HCT116 (cell line): Measurements from ENCODE around the gene NACAD. TPM values are rescaled to one million over a fixed set of nuclear protein-coding genes. Genes with fewer than 3 reads are reported as not detected.

Experiments used
- ATAC-seq: fragments of 200-7000 bp; cut with Tn5 transposase; 2 replicates; pipeline ENCODE4 v1.9.1; 2020; ENCODE audit warnings: mild to moderate bottlenecking, moderate library complexity
- BruUV-seq: library from RNA; stranded (reverse); fragments of 400-500 nt; replicated peaks from 2 replicates; lab custom pipeline; 2021; lab: Mats Ljungman, UMichigan
- CTCF ChIA-PET: fragments of 300-600 bp; sonication (Branson Sonifier 250); formaldehyde crosslinking; loops from one replicate; lab custom pipeline; 2021; ENCODE audit warnings: antibody characterized with exemption; lab: Charles Lee
- POLR2A ChIA-PET: fragments of 300-600, 350-600 bp; sonication (Branson Sonifier 250); formaldehyde crosslinking; loops from one replicate; lab custom pipeline; 2021; ENCODE audit warnings: antibody characterized with exemption; lab: Charles Lee
- RAD21 ChIA-PET, 2 experiments: fragments of 300-600 bp; sonication (Branson Sonifier 250); formaldehyde crosslinking; loops; one replicate each; lab custom pipeline; 2023; ENCODE audit warnings: low total read pairs in 2 of 2; ENCODE audit not compliant: uncharacterized antibody in 2 of 2, unreplicated experiment in 2 of 2, low non-redundant PET in 1 of 2; lab: Charles Lee
- DNase-seq: peaks from one replicate; pipeline ENCODE4 v3.0.0-alpha.2; 2010; ENCODE audit warnings: low read depth, low spot score
- H2AFZ ChIP-seq: fragments of 200-600 bp; shearing (Covaris generic), sonication (generic); 2 replicates; pipeline ENCODE4 v1.6.1; 2017; ENCODE audit warnings: low read depth, mixed run types, mixed read lengths, antibody characterized with exemption, low read length; ENCODE audit not compliant: poor library complexity, severe bottlenecking
- H3K27ac ChIP-seq: 2 replicates; pipeline ENCODE4 v1.5.1; 2012; ENCODE audit warnings: low read depth, low read length
- H3K27me3 ChIP-seq: fragments of 200-600 bp; sonication (generic); 2 replicates; pipeline ENCODE4 v1.6.1; 2016; ENCODE audit warnings: mixed run types, low read length, mixed read lengths; ENCODE audit not compliant: insufficient read depth
- H3K36me3 ChIP-seq, 2 experiments: fragments of 200-500 bp in 1 of 2; fragments of 200-600 bp in 1 of 2; sonication (Bioruptor generic) in 1 of 2; sonication (generic) in 1 of 2; 2 replicates each; pipeline versions ENCODE4 v1.5.1 to v1.6.1; 2014 to 2016; ENCODE audit warnings: low read length in 2 of 2, inconsistent platforms in 1 of 2, mixed read lengths in 1 of 2, mixed run types in 1 of 2; ENCODE audit not compliant: insufficient read depth in 2 of 2, control insufficient read depth in 1 of 2
- H3K4me1 ChIP-seq, 2 experiments: fragments of 200-600 bp in 1 of 2; sonication (generic) in 1 of 2; 2 replicates each; pipeline versions ENCODE4 v1.5.1 to v1.6.1; 2012 to 2017; ENCODE audit warnings: low read length in 2 of 2, inconsistent platforms in 1 of 2, mild to moderate bottlenecking in 1 of 2, mixed read lengths in 1 of 2, mixed run types in 1 of 2, moderate library complexity in 1 of 2; ENCODE audit not compliant: insufficient read depth in 2 of 2, control insufficient read depth in 1 of 2
- H3K4me2 ChIP-seq: fragments of 200-600 bp; sonication (generic); 2 replicates; pipeline ENCODE4 v1.6.1; 2017; ENCODE audit warnings: mixed run types, low read length, mixed read lengths
- H3K4me3 ChIP-seq, 2 experiments: fragments of 200-600 bp in 1 of 2; sonication (generic) in 1 of 2; replicated peaks in 1 of 2; 2 replicates each; pipeline ENCODE4 v1.5.1; 2011 to 2016; ENCODE audit warnings: low read length in 2 of 2, control low read depth in 1 of 2, low read depth in 1 of 2, mild to moderate bottlenecking in 1 of 2, mixed read lengths in 1 of 2, mixed run types in 1 of 2
- H3K79me2 ChIP-seq: fragments of 200-600 bp; sonication (generic); 2 replicates; pipeline ENCODE4 v1.6.1; 2017; ENCODE audit warnings: mild to moderate bottlenecking, mixed run types, low read length, moderate library complexity, mixed read lengths; ENCODE audit not compliant: insufficient read depth
- H3K9ac ChIP-seq: fragments of 200-600 bp; sonication (generic); 2 replicates; pipeline ENCODE4 v1.6.1; 2016; ENCODE audit warnings: low read length, mixed read lengths
- H3K9me2 ChIP-seq: fragments of 200-600 bp; sonication (generic), shearing (Covaris generic); 2 replicates; pipeline ENCODE4 v1.6.1; 2017; ENCODE audit warnings: mixed run types, mild to moderate bottlenecking, moderate library complexity; ENCODE audit not compliant: insufficient read depth
- H3K9me3 ChIP-seq, 2 experiments: fragments of 200-500 bp in 1 of 2; fragments of 200-600 bp in 1 of 2; sonication (Bioruptor generic) in 1 of 2; sonication (generic) in 1 of 2; 2 replicates each; pipeline ENCODE4 v1.6.1; 2014 to 2017; ENCODE audit warnings: low read length in 2 of 2, mixed read lengths in 2 of 2, inconsistent platforms in 1 of 2, low read depth in 1 of 2, mild to moderate bottlenecking in 1 of 2, mixed run types in 1 of 2, moderate library complexity in 1 of 2; ENCODE audit not compliant: control insufficient read depth in 1 of 2, insufficient read depth in 1 of 2
- H4K20me1 ChIP-seq: fragments of 200-600 bp; sonication (generic), shearing (Covaris generic); 2 replicates; pipeline ENCODE4 v1.6.1; 2017; ENCODE audit warnings: mixed run types, mild to moderate bottlenecking, moderate library complexity; ENCODE audit not compliant: insufficient read depth
- CBX3 ChIP-seq: IDR thresholded peaks from 2 replicates; pipeline ENCODE4 v1.6.1; 2012; ENCODE audit warnings: low read depth
- CEBPB ChIP-seq: IDR thresholded peaks from 2 replicates; pipeline ENCODE4 v1.6.1; 2012; ENCODE audit warnings: low read depth
- EGR1 ChIP-seq: IDR thresholded peaks from 2 replicates; pipeline ENCODE4 v1.6.1; 2012; ENCODE audit warnings: low read depth
- ELF1 ChIP-seq: IDR thresholded peaks from 2 replicates; pipeline ENCODE4 v1.6.1; 2012; ENCODE audit warnings: low read depth, borderline replicate concordance
- EZH2phosphoT487 ChIP-seq: fragments of 200-600 bp; IDR thresholded peaks from 2 replicates; pipeline ENCODE4 v1.6.1; 2018; ENCODE audit warnings: antibody characterized with exemption, borderline replicate concordance
- FOSL1 ChIP-seq: IDR thresholded peaks from 2 replicates; pipeline ENCODE4 v1.6.1; 2012; ENCODE audit warnings: low read depth
- JUND ChIP-seq: IDR thresholded peaks from 2 replicates; pipeline ENCODE4 v1.6.1; 2012
- POLR2A ChIP-seq: IDR thresholded peaks from 2 replicates; pipeline ENCODE4 v1.7.0; 2011; ENCODE audit warnings: borderline replicate concordance; ENCODE audit not compliant: insufficient read depth, insufficient read length; ENCODE audit errors: extremely low read depth
- POLR2AphosphoS5 ChIP-seq: IDR thresholded peaks from 2 replicates; pipeline ENCODE4 v1.6.1; 2011; ENCODE audit warnings: mild to moderate bottlenecking, low read depth, low read length, moderate library complexity
- RAD21 ChIP-seq: IDR thresholded peaks from 2 replicates; pipeline ENCODE4 v1.6.1; 2012; ENCODE audit warnings: low read depth, mild to moderate bottlenecking
- SIN3A ChIP-seq: IDR thresholded peaks from 2 replicates; pipeline ENCODE4 v1.6.1; 2012; ENCODE audit warnings: low read depth
- SP1 ChIP-seq: IDR thresholded peaks from 2 replicates; pipeline ENCODE4 v1.6.1; 2012; ENCODE audit warnings: low read depth
- SRF ChIP-seq: IDR thresholded peaks from 2 replicates; pipeline ENCODE4 v1.6.1; 2012; ENCODE audit warnings: low read depth
- TCF7L2 ChIP-seq: IDR thresholded peaks from 2 replicates; pipeline ENCODE4 v1.7.0; 2011; ENCODE audit warnings: borderline replicate concordance, inconsistent platforms; ENCODE audit not compliant: insufficient read depth, insufficient read length; ENCODE audit errors: extremely low read depth
- ZFX ChIP-seq: fragments of 450-650 bp; IDR thresholded peaks from 2 replicates; pipeline ENCODE4 v1.6.1; 2017
- ZNF274 ChIP-seq: fragments of 200-500 bp; sonication (Bioruptor generic); IDR thresholded peaks from 2 replicates; pipeline ENCODE4 v1.6.1; 2014; ENCODE audit warnings: mild to moderate bottlenecking, low read depth, low read length, inconsistent platforms
- intact Hi-C: fragments of 100-400 bp; cut with micrococcal nuclease; formaldehyde crosslinking; loops from 2 replicates; pipeline ENCODE4 v1.10.0; 2022
- total RNA-seq: library from RNA; stranded (reverse); gene quantifications from one replicate; pipeline ENCODE4 v1.2.1, GENCODE V29; 2021; ENCODE audit not compliant: unreplicated experiment
- TF ChIP-seq, protein P1 (sequence below): IDR thresholded peaks from 2 replicates; pipeline ENCODE4 v1.6.1; 2012
- TF ChIP-seq, protein P2 (sequence below): IDR thresholded peaks from 2 replicates; pipeline ENCODE4 v1.6.1; 2011; ENCODE audit warnings: mild to moderate bottlenecking, low read length, moderate library complexity; ENCODE audit not compliant: insufficient replicate concordance; ENCODE audit errors: extremely low read depth
- TF ChIP-seq, protein P3 (sequence below): IDR thresholded peaks from 2 replicates; pipeline ENCODE4 v1.6.1; 2012

The NACAD gene
- total RNA-seq, 1 experiment from 2014 or later: 0.05 TPM

DNA sequence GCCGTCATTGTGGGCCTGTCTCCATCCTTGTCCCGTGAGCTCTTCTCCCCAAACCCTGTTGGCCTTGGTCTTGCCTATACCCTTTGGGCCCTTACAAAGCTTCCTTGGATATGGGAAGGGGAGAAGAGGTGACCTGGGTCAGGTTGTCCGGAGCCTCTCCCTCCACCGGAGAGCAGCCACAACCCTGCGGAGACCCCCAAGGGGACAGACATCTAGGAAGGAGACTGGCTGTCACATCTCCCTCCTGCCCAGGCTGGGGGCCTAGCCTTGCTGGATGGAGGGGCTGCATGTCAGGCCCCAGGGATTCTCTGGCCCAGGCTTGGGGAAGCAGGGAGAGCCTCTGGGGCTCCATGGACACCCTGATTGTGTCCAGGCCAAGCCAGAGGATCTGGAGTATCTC lies 11.8 kb downstream of the NACAD start:
- no peaks in the 10 kb centered on the region for H3K79me2 ChIP-seq
- intact Hi-C loops: no loop called here
- no TSS peak for BruUV-seq
- H3K36me3 ChIP-seq: no peaks in the 10 kb centered on the region
- ATAC-seq (no peak), DNase-seq (no peak)
- no peak for TF ChIP-seq POLR2AphosphoS5
- TF ChIP-seq ZNF274: no peak
- no peak for TF ChIP-seq POLR2A
- no peak for TF ChIP-seq ELF1
- TF ChIP-seq CEBPB: no peak
- TF ChIP-seq JUND: no peak
- ChIA-PET CTCF (no interaction called here), RAD21 (no interaction called here), POLR2A (no interaction called here)
- H3K4me3 ChIP-seq: no peak overlapping the region
- H3K4me1 ChIP-seq: no peaks in the 10 kb centered on the region
- H2AFZ ChIP-seq: no peak overlapping the region
- no peak overlapping the region for H3K4me2 ChIP-seq
- no peaks in the 10 kb centered on the region for H3K9me2 ChIP-seq
- H4K20me1 ChIP-seq: no peaks in the 10 kb centered on the region
- H3K9ac ChIP-seq: no peak overlapping the region
- no peaks in the 10 kb centered on the region for H3K27me3 ChIP-seq
- H3K9me3 ChIP-seq: no peaks in the 10 kb centered on the region
- H3K27ac ChIP-seq: no peak overlapping the region

DNA sequence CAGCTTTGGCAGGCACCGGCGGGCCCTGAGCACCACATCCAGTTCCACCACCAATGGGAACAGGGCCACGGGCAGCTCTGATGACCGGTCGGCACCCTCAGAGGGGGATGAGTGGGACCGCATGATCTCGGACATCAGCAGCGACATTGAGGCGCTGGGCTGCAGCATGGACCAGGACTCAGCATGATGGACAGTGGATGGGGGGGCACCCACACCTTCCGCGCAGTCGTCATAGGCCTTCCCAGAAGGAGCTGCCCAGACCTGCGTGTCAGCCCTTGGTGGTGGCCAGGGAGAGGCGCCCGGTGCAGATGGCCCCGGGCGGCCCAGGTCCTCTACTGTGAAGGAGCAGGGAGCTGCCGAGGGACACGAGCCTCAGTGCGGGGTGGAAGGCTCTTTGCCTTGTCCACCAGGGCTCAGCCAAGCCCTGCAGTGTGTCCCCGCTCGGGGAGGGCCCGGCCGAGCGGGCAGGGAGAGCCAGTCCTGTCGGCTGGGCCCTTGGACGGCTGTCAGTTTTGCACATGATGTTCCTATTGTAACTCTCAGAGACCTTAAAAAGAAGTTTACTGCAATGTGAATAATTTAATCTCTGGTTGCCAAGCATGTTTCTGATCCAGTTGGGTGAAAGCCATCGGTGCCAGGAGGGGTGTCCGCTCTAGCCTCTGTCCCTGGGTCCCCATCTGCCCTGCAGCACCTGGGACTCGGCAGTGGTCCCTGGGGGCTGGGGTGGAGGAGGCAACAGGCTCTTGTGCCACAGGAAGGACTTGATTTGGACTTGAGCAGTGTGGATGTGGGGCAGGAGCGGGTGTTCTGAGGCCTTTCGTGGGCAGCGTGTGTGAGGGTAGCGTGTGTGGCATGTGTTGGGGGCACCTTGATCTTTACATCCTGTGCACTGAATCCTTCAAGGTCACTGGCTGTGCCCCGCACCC lies 12.6 kb downstream of the NACAD start:
- CTCF ChIA-PET: no interaction called here
- H3K9me2 ChIP-seq: no peaks in the 10 kb centered on the region
- POLR2A ChIA-PET: no interaction called here
- H4K20me1 ChIP-seq: no peaks in the 10 kb centered on the region
- H3K9me3 ChIP-seq: no peaks in the 10 kb centered on the region
- intact Hi-C loops: no loop called here
- H3K9ac ChIP-seq: no peak overlapping the region
- no peak for DNase-seq
- ATAC-seq: no peak
- no peaks in the 10 kb centered on the region for H3K36me3 ChIP-seq
- no peak overlapping the region for H2AFZ ChIP-seq
- H3K4me3 ChIP-seq: no peak overlapping the region
- no peaks in the 10 kb centered on the region for H3K79me2 ChIP-seq
- no peaks in the 10 kb centered on the region for H3K4me1 ChIP-seq
- BruUV-seq: no TSS peak
- TF ChIP-seq, protein P1, sequence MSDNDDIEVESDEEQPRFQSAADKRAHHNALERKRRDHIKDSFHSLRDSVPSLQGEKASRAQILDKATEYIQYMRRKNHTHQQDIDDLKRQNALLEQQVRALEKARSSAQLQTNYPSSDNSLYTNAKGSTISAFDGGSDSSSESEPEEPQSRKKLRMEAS: no peak
- TF ChIP-seq FOSL1: no peak
- no peak for TF ChIP-seq EZH2phosphoT487
- TF ChIP-seq ELF1: no peak
- no peak for TF ChIP-seq POLR2AphosphoS5
- no peak for TF ChIP-seq CEBPB
- no peak for TF ChIP-seq RAD21
- no peak for TF ChIP-seq ZFX
- TF ChIP-seq JUND: no peak
- no peak for TF ChIP-seq SP1
- no peak for TF ChIP-seq EGR1
- no peak for TF ChIP-seq TCF7L2
- TF ChIP-seq SIN3A: no peak
- TF ChIP-seq, protein P2, sequence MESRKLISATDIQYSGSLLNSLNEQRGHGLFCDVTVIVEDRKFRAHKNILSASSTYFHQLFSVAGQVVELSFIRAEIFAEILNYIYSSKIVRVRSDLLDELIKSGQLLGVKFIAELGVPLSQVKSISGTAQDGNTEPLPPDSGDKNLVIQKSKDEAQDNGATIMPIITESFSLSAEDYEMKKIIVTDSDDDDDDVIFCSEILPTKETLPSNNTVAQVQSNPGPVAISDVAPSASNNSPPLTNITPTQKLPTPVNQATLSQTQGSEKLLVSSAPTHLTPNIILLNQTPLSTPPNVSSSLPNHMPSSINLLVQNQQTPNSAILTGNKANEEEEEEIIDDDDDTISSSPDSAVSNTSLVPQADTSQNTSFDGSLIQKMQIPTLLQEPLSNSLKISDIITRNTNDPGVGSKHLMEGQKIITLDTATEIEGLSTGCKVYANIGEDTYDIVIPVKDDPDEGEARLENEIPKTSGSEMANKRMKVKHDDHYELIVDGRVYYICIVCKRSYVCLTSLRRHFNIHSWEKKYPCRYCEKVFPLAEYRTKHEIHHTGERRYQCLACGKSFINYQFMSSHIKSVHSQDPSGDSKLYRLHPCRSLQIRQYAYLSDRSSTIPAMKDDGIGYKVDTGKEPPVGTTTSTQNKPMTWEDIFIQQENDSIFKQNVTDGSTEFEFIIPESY: no peak
- TF ChIP-seq, protein P3, sequence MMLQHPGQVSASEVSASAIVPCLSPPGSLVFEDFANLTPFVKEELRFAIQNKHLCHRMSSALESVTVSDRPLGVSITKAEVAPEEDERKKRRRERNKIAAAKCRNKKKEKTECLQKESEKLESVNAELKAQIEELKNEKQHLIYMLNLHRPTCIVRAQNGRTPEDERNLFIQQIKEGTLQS: no peak
- no peak for TF ChIP-seq CBX3
- no peak for TF ChIP-seq SRF
- RAD21 ChIA-PET: no interaction called here
- H3K4me2 ChIP-seq: no peak overlapping the region
- no peak overlapping the region for H3K27ac ChIP-seq
- H3K27me3 ChIP-seq: no peaks in the 10 kb centered on the region
